ENCODE measurements around the gene IGFL4.

- TF ChIP-seq EZH2 (optimal IDR thresholded peaks at IDR 0.05; ENCODE audit: low read depth, low read length) (no peak), CTCF (IDR thresholded peaks at IDR 0.05; ENCODE audit: low read length) (no peak), EZH2phosphoT487 (IDR thresholded peaks at IDR 0.05; ENCODE audit: low read length) (no peak)
These were observed 32.6 kb upstream of the IGFL4 start for GRCh38 chr19:46073268-46073922.

Measured in MM.1S (cell line).